DND-41 (cell line): Measurements from ENCODE around the gene FAM241A.
A peak's percentile ranks its signal among the peaks of the same experiment; 100 is the strongest.

Source experiments
- ATAC-seq: fragments of 200-7000 bp; cut with Tn5 transposase; 3 replicates; pipeline ENCODE4 v1.9.1; 2021; ENCODE audit warnings: low read depth; ENCODE audit not compliant: insufficient read depth
- DNase-seq: peaks from one replicate; pipeline ENCODE4 v3.0.0-alpha.2; 2020
- H2AFZ ChIP-seq: 2 replicates; pipeline ENCODE4 v1.6.0; 2012; ENCODE audit warnings: low read depth, low read length
- H3K27ac ChIP-seq: 2 replicates; pipeline ENCODE4 v1.5.1; 2012; ENCODE audit warnings: low read length, inconsistent platforms
- H3K27me3 ChIP-seq: fragments of 200-600 bp; sonication (generic); 2 replicates; pipeline ENCODE4 v1.6.0; 2012; ENCODE audit warnings: low read length, mild to moderate bottlenecking, inconsistent platforms; ENCODE audit not compliant: insufficient read depth, poor library complexity
- H3K36me3 ChIP-seq: 2 replicates; pipeline ENCODE4 v1.5.1; 2012; ENCODE audit warnings: low read length, inconsistent platforms; ENCODE audit not compliant: insufficient read depth
- H3K4me1 ChIP-seq: 2 replicates; pipeline ENCODE4 v1.5.1; 2012; ENCODE audit warnings: mild to moderate bottlenecking, low read length; ENCODE audit not compliant: insufficient read depth
- H3K4me2 ChIP-seq: 2 replicates; pipeline ENCODE4 v1.6.0; 2012; ENCODE audit warnings: mild to moderate bottlenecking, moderate library complexity, low read length, inconsistent platforms; ENCODE audit not compliant: insufficient read depth
- H3K4me3 ChIP-seq, 2 experiments: fragments of 200-600 bp in 1 of 2; shearing (Covaris generic) in 1 of 2; 2 replicates each; pipeline ENCODE4 v1.5.1; 2012 to 2016; ENCODE audit warnings: inconsistent platforms in 2 of 2, low read length in 2 of 2, mild to moderate bottlenecking in 2 of 2, low read depth in 1 of 2, moderate library complexity in 1 of 2
- H3K79me2 ChIP-seq: 2 replicates; pipeline ENCODE4 v1.6.0; 2012; ENCODE audit warnings: low read length, inconsistent platforms; ENCODE audit not compliant: insufficient read depth
- H3K9ac ChIP-seq: 2 replicates; pipeline ENCODE4 v1.6.0; 2012; ENCODE audit warnings: low read depth, mild to moderate bottlenecking, inconsistent platforms, low read length, moderate library complexity
- H3K9me3 ChIP-seq: 2 replicates; pipeline ENCODE4 v1.5.1; 2012; ENCODE audit warnings: low read length, moderate library complexity, mild to moderate bottlenecking, inconsistent platforms; ENCODE audit not compliant: insufficient read depth, severe bottlenecking
- H4K20me1 ChIP-seq: 2 replicates; pipeline ENCODE4 v1.6.0; 2012; ENCODE audit warnings: low read length; ENCODE audit not compliant: insufficient read depth
- EZH2 ChIP-seq: IDR thresholded peaks from 3 replicates; pipeline ENCODE4 v1.6.1; 2012; ENCODE audit warnings: borderline replicate concordance, low read depth, mild to moderate bottlenecking, moderate library complexity, low read length, inconsistent platforms; ENCODE audit not compliant: severe bottlenecking
- TF ChIP-seq, protein P1 (sequence below): IDR thresholded peaks from 2 replicates; pipeline ENCODE4 v1.5.1; 2012; ENCODE audit warnings: borderline replicate concordance, low read length, moderate library complexity, mild to moderate bottlenecking; ENCODE audit not compliant: poor library complexity, severe bottlenecking; ENCODE audit errors: extremely low read depth

FAM241A gene

DNA sequence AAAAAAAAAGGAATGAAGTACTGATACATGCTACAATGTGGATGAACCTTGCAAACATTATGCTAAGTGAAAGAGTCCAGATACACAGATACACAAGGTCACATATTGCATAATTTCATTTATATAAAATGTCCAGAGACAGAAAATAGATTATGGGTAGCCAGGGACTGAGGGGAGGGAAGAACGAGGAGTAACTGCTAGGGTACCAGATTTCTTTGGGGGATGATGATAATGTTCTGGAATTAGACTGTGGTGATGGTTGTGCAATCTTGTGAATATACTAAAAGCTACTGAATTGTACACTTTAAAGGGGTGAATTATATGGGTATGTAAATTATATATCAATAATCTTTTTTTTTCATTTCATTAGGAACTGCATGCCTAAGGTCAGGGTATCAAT is 65.5 kb downstream of the FAM241A start:
- Histone ChIP-seq H3K27me3 (no peaks in the 10 kb centered on the region), H3K27ac (no peak overlapping the region), H3K4me3 (no peak overlapping the region), H3K9me3 (no peaks in the 10 kb centered on the region), H2AFZ (no peak overlapping the region), H3K79me2 (no peaks in the 10 kb centered on the region), H3K4me2 (no peak overlapping the region), H4K20me1 (no peaks in the 10 kb centered on the region), H3K9ac (no peak overlapping the region), H3K4me1 (no peaks in the 10 kb centered on the region), H3K36me3 (no peaks in the 10 kb centered on the region)
- no peak for TF ChIP-seq EZH2
- TF ChIP-seq, protein P1, sequence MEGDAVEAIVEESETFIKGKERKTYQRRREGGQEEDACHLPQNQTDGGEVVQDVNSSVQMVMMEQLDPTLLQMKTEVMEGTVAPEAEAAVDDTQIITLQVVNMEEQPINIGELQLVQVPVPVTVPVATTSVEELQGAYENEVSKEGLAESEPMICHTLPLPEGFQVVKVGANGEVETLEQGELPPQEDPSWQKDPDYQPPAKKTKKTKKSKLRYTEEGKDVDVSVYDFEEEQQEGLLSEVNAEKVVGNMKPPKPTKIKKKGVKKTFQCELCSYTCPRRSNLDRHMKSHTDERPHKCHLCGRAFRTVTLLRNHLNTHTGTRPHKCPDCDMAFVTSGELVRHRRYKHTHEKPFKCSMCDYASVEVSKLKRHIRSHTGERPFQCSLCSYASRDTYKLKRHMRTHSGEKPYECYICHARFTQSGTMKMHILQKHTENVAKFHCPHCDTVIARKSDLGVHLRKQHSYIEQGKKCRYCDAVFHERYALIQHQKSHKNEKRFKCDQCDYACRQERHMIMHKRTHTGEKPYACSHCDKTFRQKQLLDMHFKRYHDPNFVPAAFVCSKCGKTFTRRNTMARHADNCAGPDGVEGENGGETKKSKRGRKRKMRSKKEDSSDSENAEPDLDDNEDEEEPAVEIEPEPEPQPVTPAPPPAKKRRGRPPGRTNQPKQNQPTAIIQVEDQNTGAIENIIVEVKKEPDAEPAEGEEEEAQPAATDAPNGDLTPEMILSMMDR, result no peak
- ATAC-seq, result no peak
- DNase-seq, result no peak

DNA sequence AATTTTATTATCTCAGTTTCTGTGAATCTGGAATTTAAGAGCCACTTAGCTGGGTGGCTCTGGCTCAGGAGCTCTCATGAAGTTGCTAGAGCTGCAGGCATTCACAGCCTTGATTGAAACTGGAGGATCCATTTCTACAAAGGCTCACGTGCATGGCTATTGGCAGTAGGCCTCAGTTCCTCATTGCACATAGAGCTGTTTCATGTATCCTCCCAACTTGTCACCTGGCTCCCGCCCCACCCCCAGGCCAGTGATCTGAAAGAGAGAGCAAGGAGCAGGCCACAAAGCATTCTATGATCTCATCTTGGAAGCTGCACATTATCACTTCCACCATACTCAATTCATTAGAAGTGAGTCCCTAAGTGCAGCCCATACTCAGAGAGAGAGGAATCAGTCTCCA is 67.8 kb downstream of the FAM241A start:
- H3K4me2 ChIP-seq, result no peak overlapping the region
- no peak overlapping the region for H2AFZ ChIP-seq
- no peaks in the 10 kb centered on the region for H3K79me2 ChIP-seq
- TF ChIP-seq, protein P1, result no peak
- no peak for TF ChIP-seq EZH2
- no peaks in the 10 kb centered on the region for H3K4me1 ChIP-seq
- no peaks in the 10 kb centered on the region for H3K9me3 ChIP-seq
- H3K36me3 ChIP-seq, result no peaks in the 10 kb centered on the region
- no peak overlapping the region for H3K9ac ChIP-seq
- no peaks in the 10 kb centered on the region for H3K27me3 ChIP-seq
- H4K20me1 ChIP-seq, result no peaks in the 10 kb centered on the region
- ATAC-seq (no peak), DNase-seq (peak; percentile 14)
- no peak overlapping the region for H3K4me3 ChIP-seq
- H3K27ac ChIP-seq, result no peak overlapping the region

DNA sequence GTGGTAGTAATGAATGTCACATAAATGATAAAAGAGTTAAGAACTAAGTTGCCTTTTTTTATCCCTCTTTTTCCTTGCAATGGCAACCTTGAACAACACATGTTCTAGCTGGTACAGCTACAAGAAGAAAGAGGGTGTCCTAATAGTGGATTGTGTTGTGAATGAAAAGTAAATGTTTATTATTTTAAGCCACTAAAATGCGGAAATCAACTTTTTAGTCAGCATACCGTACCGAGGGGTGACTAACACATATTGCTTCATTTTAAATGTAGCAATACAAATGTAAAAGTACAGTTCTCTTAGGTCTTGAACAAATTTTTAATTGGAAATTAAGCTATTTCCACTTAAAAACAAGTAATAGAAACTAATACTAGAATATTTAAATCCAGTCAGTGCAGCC is 68.6 kb downstream of the FAM241A start:
- DNase-seq (no peak), ATAC-seq (no peak)
- no peaks in the 10 kb centered on the region for H4K20me1 ChIP-seq
- no peak overlapping the region for H3K4me2 ChIP-seq
- no peak overlapping the region for H3K4me3 ChIP-seq
- no peak overlapping the region for H3K9ac ChIP-seq
- TF ChIP-seq, protein P1, result no peak
- H3K27me3 ChIP-seq, result no peaks in the 10 kb centered on the region
- H3K4me1 ChIP-seq, result no peaks in the 10 kb centered on the region
- H3K36me3 ChIP-seq, result no peaks in the 10 kb centered on the region
- no peak overlapping the region for H2AFZ ChIP-seq
- no peaks in the 10 kb centered on the region for H3K79me2 ChIP-seq
- H3K27ac ChIP-seq, result no peak overlapping the region
- H3K9me3 ChIP-seq, result no peaks in the 10 kb centered on the region
